ENCODE measurements around the gene MAD1L1. TPM values are rescaled to one million over a fixed set of nuclear protein-coding genes. Genes with fewer than 3 reads are reported as not detected.

MAD1L1 gene
- total RNA-seq, 4 donors from 2014 or later: 22.3 to 56.6 (median 35.0) TPM

- H3K27me3 ChIP-seq: no peaks in the 10 kb centered on the region
- ATAC-seq: no peak
- peaks cover 0 to 34% (median 0%) of the 10 kb centered on the region in 3 donors for H3K9me3 ChIP-seq
- H3K36me3 ChIP-seq: no peaks in the 10 kb centered on the region
- no peak overlapping the region for H3K27ac ChIP-seq
- H3K4me3 ChIP-seq: no peak overlapping the region
- peaks cover 0 to 15% (median 8%) of the 10 kb centered on the region in 3 donors for H3K4me1 ChIP-seq
- 85 to 91% methylated on average over 3 to 7 of the region's 7 CpGs for WGBS, 2 donors (ENCODE audit: low coverage in 1 of 2)
- no peak for TF ChIP-seq EP300 (IDR thresholded peaks at IDR 0.05)
- TF ChIP-seq POLR2A (IDR thresholded peaks at IDR 0.05): no peak
- TF ChIP-seq POLR2AphosphoS5 (IDR thresholded peaks at IDR 0.05): no peak
- TF ChIP-seq CTCF (IDR thresholded peaks at IDR 0.05): no peak
Measured at GRCh38 chr7:2023877-2024566, 208.7 kb downstream of the MAD1L1 start.

- Histone ChIP-seq H3K9me3 (peaks cover 0 to 21% (median 0%) of the 10 kb centered on the region in 3 donors), H3K4me3 (no peak overlapping the region), H3K36me3 (no peaks in the 10 kb centered on the region), H3K27ac (no peak overlapping the region), H3K27me3 (no peaks in the 10 kb centered on the region), H3K4me1 (peaks cover 0 to 25% (median 12%) of the 10 kb centered on the region in 3 donors)
- TF ChIP-seq POLR2A (IDR thresholded peaks at IDR 0.05): no peak
- no peak for TF ChIP-seq POLR2AphosphoS5 (IDR thresholded peaks at IDR 0.05)
- TF ChIP-seq EP300 (IDR thresholded peaks at IDR 0.05): no peak
- TF ChIP-seq CTCF (IDR thresholded peaks at IDR 0.05): no peak
- 80 to 83% methylated on average over 6 to 8 of the region's 8 CpGs for WGBS, 2 donors (ENCODE audit: low coverage in 1 of 2)
- no peak for ATAC-seq
Measured at GRCh38 chr7:2022737-2023250, 210.0 kb downstream of the MAD1L1 start.

- no peak for ATAC-seq
- Histone ChIP-seq H3K36me3 (no peaks in the 10 kb centered on the region), H3K4me1 (peaks cover 0 to 25% (median 12%) of the 10 kb centered on the region in 3 donors), H3K27me3 (no peaks in the 10 kb centered on the region), H3K9me3 (peaks cover 0 to 18% (median 0%) of the 10 kb centered on the region in 3 donors), H3K27ac (no peak overlapping the region), H3K4me3 (no peak overlapping the region)
- TF ChIP-seq POLR2AphosphoS5 (IDR thresholded peaks at IDR 0.05) (no peak), POLR2A (IDR thresholded peaks at IDR 0.05) (no peak), EP300 (IDR thresholded peaks at IDR 0.05) (no peak), CTCF (IDR thresholded peaks at IDR 0.05) (no peak)
- 84 to 100% methylated on average over 1 to 5 of the region's 9 CpGs for WGBS, 2 donors (ENCODE audit: low coverage in 1 of 2)
Measured at GRCh38 chr7:2022021-2022409, 210.7 kb downstream of the MAD1L1 start.

GRCh38 chr7:2019711-2020511, 212.8 kb downstream of the MAD1L1 start:
- H3K27ac ChIP-seq: peak overlapping the region in 3 of 4 donors; percentile 71 to 80 (median 76)
- H3K9me3 ChIP-seq: peaks cover 0 to 11% (median 0%) of the 10 kb centered on the region in 3 donors
- H3K4me1 ChIP-seq: peaks cover 0 to 25% (median 12%) of the 10 kb centered on the region in 3 donors
- TF ChIP-seq CTCF (IDR thresholded peaks at IDR 0.05) (no peak), EP300 (IDR thresholded peaks at IDR 0.05) (no peak), POLR2A (IDR thresholded peaks at IDR 0.05) (no peak), POLR2AphosphoS5 (IDR thresholded peaks at IDR 0.05) (no peak)
- H3K27me3 ChIP-seq: no peaks in the 10 kb centered on the region
- no peaks in the 10 kb centered on the region for H3K36me3 ChIP-seq
- peak overlapping the region in 1 of 2 donors; percentile 32 for H3K4me3 ChIP-seq
- 51 to 95% methylated on average over 10 to 15 of the region's 43 CpGs for WGBS, 2 donors (ENCODE audit: low coverage in 1 of 2)
- peak; percentile 74 for ATAC-seq
